Osteoblast (primary cell): Measurements from ENCODE around the gene AARS2. TPM values are rescaled to one million over a fixed set of nuclear protein-coding genes. Genes with fewer than 3 reads are reported as not detected.

ENCODE experiments used
- DNase-seq: peaks from one replicate; pipeline ENCODE4 v3.0.0; 2011; ENCODE audit warnings: low spot score, mixed read lengths; ENCODE audit not compliant: insufficient read length; ENCODE audit errors: missing footprints
- H2AFZ ChIP-seq: 2 replicates; pipeline ENCODE4 v1.6.0; 2011; ENCODE audit warnings: mild to moderate bottlenecking, low read length
- H3K27ac ChIP-seq: 2 replicates; pipeline ENCODE4 v1.5.1; 2011; ENCODE audit warnings: mild to moderate bottlenecking, low read depth, low read length, moderate library complexity
- H3K27me3 ChIP-seq: 2 replicates; pipeline ENCODE4 v1.6.0; 2012; ENCODE audit warnings: mild to moderate bottlenecking, control low read depth, inconsistent platforms, low read length, moderate library complexity; ENCODE audit not compliant: insufficient read depth
- H3K36me3 ChIP-seq: 2 replicates; pipeline ENCODE4 v1.5.1; 2011; ENCODE audit warnings: mild to moderate bottlenecking, low read length, control low read depth, moderate library complexity; ENCODE audit not compliant: insufficient read depth
- H3K4me1 ChIP-seq: 2 replicates; pipeline ENCODE4 v1.5.1; 2011; ENCODE audit warnings: mild to moderate bottlenecking, low read length, control low read depth, moderate library complexity; ENCODE audit not compliant: insufficient read depth
- H3K4me2 ChIP-seq: 2 replicates; pipeline ENCODE4 v1.6.0; 2011; ENCODE audit warnings: mild to moderate bottlenecking, low read length; ENCODE audit not compliant: insufficient read depth
- H3K4me3 ChIP-seq: fragments of 200-600 bp; sonication (generic); 3 replicates; pipeline ENCODE4 v1.5.1; 2012; ENCODE audit warnings: mild to moderate bottlenecking, low read length, inconsistent platforms; ENCODE audit not compliant: insufficient read depth
- H3K79me2 ChIP-seq: 2 replicates; pipeline ENCODE4 v1.6.0; 2012; ENCODE audit warnings: mild to moderate bottlenecking, low read length, control low read depth, inconsistent platforms; ENCODE audit not compliant: insufficient read depth
- H3K9me3 ChIP-seq: 2 replicates; pipeline ENCODE4 v1.5.1; 2011; ENCODE audit warnings: low read depth, low read length, control low read depth
- H4K20me1 ChIP-seq: 2 replicates; pipeline ENCODE4 v1.6.0; 2012; ENCODE audit warnings: mild to moderate bottlenecking, low read length, control low read depth; ENCODE audit not compliant: insufficient read depth
- total RNA-seq: library from RNA; depleted of rRNA; stranded (reverse); fragments of >200 nt; gene quantifications from 2 replicates; pipeline ENCODE4 v1.2.3, GENCODE V29; 2012
- TF ChIP-seq, protein P1 (sequence below): IDR thresholded peaks from 2 replicates; pipeline ENCODE4 v1.5.1; 2011; ENCODE audit warnings: mild to moderate bottlenecking, low read depth, low read length, moderate library complexity; ENCODE audit errors: extremely low read depth

Gene AARS2
- total RNA-seq, 1 donor, result 6.2 TPM

DNA sequence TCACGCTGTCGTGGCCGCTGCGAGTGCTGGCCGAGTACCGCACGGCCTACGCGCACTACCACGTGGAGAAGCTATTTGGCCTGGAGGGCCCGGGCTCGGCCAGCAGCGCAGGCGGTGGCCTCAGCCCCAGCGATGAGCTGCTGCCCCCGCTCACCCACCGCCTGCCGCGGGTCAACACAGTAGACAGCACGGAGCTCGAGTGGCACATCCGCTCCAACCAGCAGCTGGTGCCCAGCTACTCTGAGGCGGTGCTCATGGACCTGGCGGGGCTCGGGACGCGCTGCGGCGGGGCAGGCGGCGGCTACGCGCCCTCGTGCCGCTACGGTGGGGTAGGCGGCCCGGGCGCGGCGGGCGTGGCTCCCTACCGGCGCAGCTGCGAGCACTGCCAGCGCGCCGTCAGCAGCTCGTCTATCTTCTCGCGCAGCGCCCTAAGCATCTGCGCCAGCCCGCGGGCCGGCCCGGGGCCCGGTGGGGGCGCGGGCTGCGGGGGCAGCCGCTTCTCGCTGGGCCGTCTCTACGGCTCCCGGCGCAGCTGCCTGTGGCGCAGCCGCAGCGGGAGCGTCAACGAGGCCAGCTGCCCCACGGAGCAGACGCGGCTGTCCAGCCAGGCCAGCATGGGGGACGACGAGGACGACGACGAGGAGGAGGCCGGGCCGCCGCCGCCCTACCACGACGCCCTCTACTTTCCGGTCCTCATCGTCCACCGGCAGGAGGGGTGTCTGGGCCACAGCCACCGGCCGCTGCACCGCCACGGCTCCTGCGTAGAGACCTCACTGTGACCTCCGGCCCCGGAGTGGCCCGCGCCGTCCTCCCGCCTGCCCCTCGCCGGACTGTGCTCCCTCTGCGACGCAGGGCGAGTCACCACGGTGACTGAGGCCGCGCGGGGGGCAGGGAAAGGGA is 37.1 kb downstream of the AARS2 start:
- Histone ChIP-seq H3K36me3 (no peaks in the 10 kb centered on the region), H3K4me1 (no peaks in the 10 kb centered on the region), H3K27ac (no peak overlapping the region), H2AFZ (no peak overlapping the region), H3K4me3 (no peak overlapping the region), H3K27me3 (peaks cover 40% of the 10 kb centered on the region), H3K79me2 (no peaks in the 10 kb centered on the region), H3K4me2 (peak overlapping the region; percentile 32), H3K9me3 (no peaks in the 10 kb centered on the region), H4K20me1 (no peaks in the 10 kb centered on the region)
- TF ChIP-seq, protein P1, sequence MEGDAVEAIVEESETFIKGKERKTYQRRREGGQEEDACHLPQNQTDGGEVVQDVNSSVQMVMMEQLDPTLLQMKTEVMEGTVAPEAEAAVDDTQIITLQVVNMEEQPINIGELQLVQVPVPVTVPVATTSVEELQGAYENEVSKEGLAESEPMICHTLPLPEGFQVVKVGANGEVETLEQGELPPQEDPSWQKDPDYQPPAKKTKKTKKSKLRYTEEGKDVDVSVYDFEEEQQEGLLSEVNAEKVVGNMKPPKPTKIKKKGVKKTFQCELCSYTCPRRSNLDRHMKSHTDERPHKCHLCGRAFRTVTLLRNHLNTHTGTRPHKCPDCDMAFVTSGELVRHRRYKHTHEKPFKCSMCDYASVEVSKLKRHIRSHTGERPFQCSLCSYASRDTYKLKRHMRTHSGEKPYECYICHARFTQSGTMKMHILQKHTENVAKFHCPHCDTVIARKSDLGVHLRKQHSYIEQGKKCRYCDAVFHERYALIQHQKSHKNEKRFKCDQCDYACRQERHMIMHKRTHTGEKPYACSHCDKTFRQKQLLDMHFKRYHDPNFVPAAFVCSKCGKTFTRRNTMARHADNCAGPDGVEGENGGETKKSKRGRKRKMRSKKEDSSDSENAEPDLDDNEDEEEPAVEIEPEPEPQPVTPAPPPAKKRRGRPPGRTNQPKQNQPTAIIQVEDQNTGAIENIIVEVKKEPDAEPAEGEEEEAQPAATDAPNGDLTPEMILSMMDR, result no peak
- peak; percentile 84 for DNase-seq

DNA sequence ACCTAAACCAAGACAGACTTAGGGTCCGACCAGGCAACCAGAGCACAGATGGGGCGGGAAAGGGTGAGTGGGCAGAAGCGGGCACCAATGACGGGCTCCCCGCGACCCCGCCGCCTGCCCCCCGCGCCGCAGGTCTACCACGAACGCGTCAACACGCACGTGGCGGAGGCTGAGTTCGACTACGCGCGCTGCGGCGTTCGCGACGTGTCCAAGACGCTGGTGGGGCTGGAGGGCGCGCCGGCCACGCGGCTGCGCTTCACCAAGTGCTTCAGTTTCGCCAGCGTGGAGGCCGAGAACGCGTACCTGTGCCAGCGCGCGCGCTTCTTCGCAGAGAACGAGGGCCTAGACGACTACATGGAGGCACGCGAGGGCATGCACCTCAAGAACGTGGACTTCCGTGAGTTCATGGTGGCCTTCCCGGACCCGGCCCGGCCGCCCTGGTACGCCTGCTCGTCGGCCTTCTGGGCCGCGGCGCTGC is 37.8 kb downstream of the AARS2 start:
- H2AFZ ChIP-seq, result no peak overlapping the region
- no peaks in the 10 kb centered on the region for H3K36me3 ChIP-seq
- H3K4me3 ChIP-seq, result no peak overlapping the region
- H3K27ac ChIP-seq, result no peak overlapping the region
- no peaks in the 10 kb centered on the region for H3K9me3 ChIP-seq
- H3K79me2 ChIP-seq, result no peaks in the 10 kb centered on the region
- no peaks in the 10 kb centered on the region for H4K20me1 ChIP-seq
- peak; percentile 66 for DNase-seq
- H3K4me1 ChIP-seq, result no peaks in the 10 kb centered on the region
- peaks cover 41% of the 10 kb centered on the region for H3K27me3 ChIP-seq
- TF ChIP-seq, protein P1, result no peak
- no peak overlapping the region for H3K4me2 ChIP-seq

DNA sequence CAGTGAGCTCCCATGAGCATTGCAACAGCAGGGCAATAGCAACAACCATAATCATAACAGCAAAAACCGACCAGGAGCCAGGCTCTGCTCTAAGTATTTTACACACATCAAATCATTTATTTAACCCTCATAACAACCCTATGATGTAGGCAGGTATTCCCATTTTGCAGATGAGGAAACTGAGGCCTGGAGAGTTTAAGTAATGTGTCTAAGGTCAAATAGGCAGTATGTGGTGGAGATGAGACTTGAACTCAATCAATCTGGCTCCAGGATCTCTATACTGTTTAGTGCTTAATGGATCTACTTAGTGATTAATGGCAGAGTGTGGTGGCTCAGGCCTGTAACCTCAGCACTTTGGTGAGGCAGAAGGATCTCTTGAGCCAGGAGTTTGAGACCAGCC is 39.5 kb downstream of the AARS2 start:
- H3K27ac ChIP-seq, result no peak overlapping the region
- DNase-seq, result peak; percentile 74
- no peaks in the 10 kb centered on the region for H3K36me3 ChIP-seq
- no peak overlapping the region for H3K4me2 ChIP-seq
- H3K79me2 ChIP-seq, result no peaks in the 10 kb centered on the region
- no peaks in the 10 kb centered on the region for H4K20me1 ChIP-seq
- no peak overlapping the region for H3K4me3 ChIP-seq
- no peak overlapping the region for H2AFZ ChIP-seq
- H3K9me3 ChIP-seq, result no peaks in the 10 kb centered on the region
- TF ChIP-seq, protein P1, result no peak
- H3K4me1 ChIP-seq, result no peaks in the 10 kb centered on the region
- H3K27me3 ChIP-seq, result peaks cover 56% of the 10 kb centered on the region

DNA sequence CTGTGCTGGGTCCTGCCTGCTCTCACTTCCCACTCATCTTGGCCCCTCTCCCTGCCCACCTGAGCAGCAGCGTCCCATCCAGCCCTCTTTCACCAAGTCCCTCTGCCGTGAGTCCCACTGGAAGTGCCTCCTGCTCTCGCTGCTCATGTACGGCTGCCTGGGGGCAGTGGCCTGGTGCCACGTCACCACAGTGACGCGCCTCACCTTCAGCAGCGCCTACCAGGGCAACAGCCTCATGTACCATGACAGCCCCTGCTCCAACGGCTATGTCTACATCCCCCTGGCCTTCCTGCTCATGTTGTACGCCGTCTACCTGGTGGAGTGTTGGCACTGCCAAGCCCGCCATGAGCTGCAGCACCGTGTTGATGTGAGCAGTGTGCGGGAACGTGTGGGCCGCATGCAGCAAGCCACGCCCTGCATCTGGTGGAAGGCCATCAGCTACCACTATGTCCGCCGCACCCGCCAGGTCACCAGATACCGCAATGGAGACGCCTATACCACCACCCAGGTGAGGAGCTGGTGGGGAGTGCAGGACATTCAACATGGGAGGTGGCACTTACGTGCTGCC is 40.1 kb downstream of the AARS2 start:
- TF ChIP-seq, protein P1, result no peak
- no peaks in the 10 kb centered on the region for H3K4me1 ChIP-seq
- H3K4me3 ChIP-seq, result no peak overlapping the region
- H3K27ac ChIP-seq, result no peak overlapping the region
- no peaks in the 10 kb centered on the region for H3K79me2 ChIP-seq
- no peak overlapping the region for H2AFZ ChIP-seq
- no peak overlapping the region for H3K4me2 ChIP-seq
- H4K20me1 ChIP-seq, result no peaks in the 10 kb centered on the region
- H3K27me3 ChIP-seq, result peaks cover 61% of the 10 kb centered on the region
- DNase-seq, result peak; percentile 78
- no peaks in the 10 kb centered on the region for H3K36me3 ChIP-seq
- no peaks in the 10 kb centered on the region for H3K9me3 ChIP-seq
